HG02571 (cell line): ENCODE data around the gene KCTD5.
A peak's percentile ranks its signal among the peaks of the same experiment; 100 is the strongest.

ENCODE experiments used
- ATAC-seq: cut with Tn5 transposase; IDR thresholded peaks from one replicate; pipeline ENCODE4 v1.9.1; 2021; ENCODE audit warnings: mild to moderate bottlenecking, moderate library complexity; ENCODE audit not compliant: unreplicated experiment

Gene KCTD5

GRCh38 chr16:2748757-2749455 is 66.6 kb downstream of the KCTD5 start:
- no peak for ATAC-seq

- ATAC-seq, result no peak
These were observed 67.2 kb downstream of the KCTD5 start for GRCh38 chr16:2749476-2749875.

- ATAC-seq, result no peak
These were observed 67.6 kb downstream of the KCTD5 start for GRCh38 chr16:2749936-2750335.

- ATAC-seq, result no peak
These were observed 69.3 kb downstream of the KCTD5 start for GRCh38 chr16:2751577-2752034.

- peak; percentile 72 for ATAC-seq
These were observed 69.9 kb downstream of the KCTD5 start, which contains the start of gene SRRM2 for GRCh38 chr16:2752035-2752849. SRRM2 (plus strand) TSS chr16:2752638; CDS start chr16:2756365, 3,727 bp downstream.

GRCh38 chr16:2752850-2753732 is 70.8 kb downstream of the KCTD5 start:
- ATAC-seq, result peak; percentile 47

GRCh38 chr16:2753733-2754020 is 71.4 kb downstream of the KCTD5 start:
- no peak for ATAC-seq

GRCh38 chr16:2755158-2755557 is 72.8 kb downstream of the KCTD5 start:
- no peak for ATAC-seq

GRCh38 chr16:2756288-2757015 is 74.1 kb downstream of the KCTD5 start:
- no peak for ATAC-seq

- ATAC-seq, result no peak
These were observed 75.0 kb downstream of the KCTD5 start for GRCh38 chr16:2757344-2757743.
